Lung (tissue), 12 donors: ENCODE data around the gene PTPRB. TPM values are rescaled to one million over a fixed set of nuclear protein-coding genes. Genes with fewer than 3 reads are reported as not detected.
A peak's percentile ranks its signal among the peaks of the same experiment; 100 is the strongest.
"Not testable (repeated sequence)": the region's sequence is repeated elsewhere in the genome, so short reads cannot be mapped to it uniquely, and the experiment has no call there.

Experiments
- ATAC-seq: fragments of 200-7000 bp; cut with Tn5 transposase; one replicate; pipeline ENCODE4 v1.9.1; 2020; ENCODE audit warnings: moderate number of reproducible peaks; ENCODE audit not compliant: insufficient read depth, low FRiP score
- DNase-seq, 3 donors: peaks; one replicate each; pipeline ENCODE4 v3.0.0-alpha.2; 2013 to 2017
- H3K27ac ChIP-seq, 2 donors: one replicate each; pipeline ENCODE4 v1.5.1; 2013; ENCODE audit warnings: mild to moderate bottlenecking in 2 of 2, moderate library complexity in 2 of 2, control low read depth in 1 of 2, inconsistent platforms in 1 of 2, low read depth in 1 of 2, low read length in 1 of 2
- H3K27me3 ChIP-seq, 3 donors: one replicate each; pipeline ENCODE4 v1.5.1; 2013; ENCODE audit warnings: low read length in 2 of 3; ENCODE audit not compliant: control insufficient read depth in 3 of 3, insufficient read depth in 3 of 3
- H3K36me3 ChIP-seq, 4 donors: one replicate each; pipeline ENCODE4 v1.5.1; 2013; ENCODE audit warnings: low read length in 4 of 4, mild to moderate bottlenecking in 1 of 4, moderate library complexity in 1 of 4; ENCODE audit not compliant: control insufficient read depth in 4 of 4, insufficient read depth in 4 of 4
- H3K4me1 ChIP-seq, 5 donors: one replicate each; pipeline ENCODE4 v1.5.1; 2013; ENCODE audit warnings: low read length in 5 of 5, mild to moderate bottlenecking in 2 of 5, moderate library complexity in 1 of 5; ENCODE audit not compliant: control insufficient read depth in 5 of 5, insufficient read depth in 5 of 5
- H3K4me3 ChIP-seq: one replicate; pipeline ENCODE4 v1.5.1; 2013; ENCODE audit warnings: mild to moderate bottlenecking, control low read depth, moderate library complexity
- H3K9ac ChIP-seq, 2 donors: one replicate each; pipeline ENCODE4 v1.5.1; 2013; ENCODE audit warnings: low read length in 2 of 2, control low read depth in 1 of 2; ENCODE audit not compliant: insufficient read depth in 1 of 2
- H3K9me3 ChIP-seq, 4 donors: one replicate each; pipeline ENCODE4 v1.5.1; 2013; ENCODE audit warnings: low read length in 3 of 4, mild to moderate bottlenecking in 1 of 4, moderate library complexity in 1 of 4; ENCODE audit not compliant: control insufficient read depth in 4 of 4, insufficient read depth in 3 of 4
- WGBS, 2 donors: extraction: QIAGEN DNeasy Blood & Tissue Kit; methylation state at CpG; one replicate each; pipeline ENCODE4 v1.1.7; 2013; 5-methylcytosine and 5-hydroxymethylcytosine counted together
- polyA plus RNA-seq, 2 donors: library from polyadenylated mRNA; stranded (reverse); fragments of 200-250 nt; gene quantifications; one replicate each; pipeline ENCODE4 v1.2.1, GENCODE V29; 2013
- total RNA-seq, 2 donors: library from RNA; depleted of rRNA in 1 of 2; stranded (reverse); fragments of >200 nt in 1 of 2; gene quantifications; one replicate each; pipeline ENCODE4 v1.2.1, GENCODE V29; 2014 to 2021
- TF ChIP-seq, protein P1 (sequence below): IDR thresholded peaks from 2 replicates; pipeline ENCODE4 v1.5.1; 2012; ENCODE audit warnings: mild to moderate bottlenecking; ENCODE audit errors: control extremely low read depth, extremely low read depth
- donor health status: control.
- donor health status: control.
- donor health status: Bipolar disorder and iron deficiency.
- donor health status: healthy.
- donor health status: DM: yes; HTN: yes; CAD: no.

PTPRB gene
- total and polyA plus RNA-seq, 4 donors = 15.5 to 93.6 (median 47.9) TPM

DNA sequence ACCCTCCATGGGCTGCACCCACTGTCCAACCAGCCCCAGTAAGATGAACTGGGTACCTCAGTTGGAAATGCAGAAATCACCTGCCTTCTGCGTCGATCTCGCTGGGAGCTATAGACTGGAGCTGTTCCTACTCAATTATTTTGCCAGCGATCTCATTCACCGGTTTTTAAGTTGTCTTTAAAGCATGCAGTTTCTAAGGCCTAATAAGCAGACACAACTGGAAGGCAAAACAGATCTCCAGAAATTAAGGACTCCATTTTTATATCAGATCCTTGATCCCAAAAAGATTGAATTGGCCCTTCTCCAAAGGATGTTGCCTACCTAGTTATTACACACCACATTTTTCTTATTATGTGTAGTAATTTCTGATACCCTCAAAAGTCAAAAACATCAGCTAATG is 139.7 kb downstream of the PTPRB start:
- H3K27ac ChIP-seq = no peak overlapping the region
- H3K4me1 ChIP-seq = no peaks in the 10 kb centered on the region
- no peak overlapping the region for H3K9ac ChIP-seq
- WGBS, 2 donors = 77 to 87% methylated on average over 5 of the region's 5 CpGs
- H3K4me3 ChIP-seq = no peak overlapping the region
- peaks cover 0 to 6% (median 3%) of the 10 kb centered on the region in 4 donors for H3K9me3 ChIP-seq
- DNase-seq = no peak
- no peak for ATAC-seq
- no peaks in the 10 kb centered on the region for H3K36me3 ChIP-seq
- no peaks in the 10 kb centered on the region for H3K27me3 ChIP-seq
- TF ChIP-seq, protein P1, sequence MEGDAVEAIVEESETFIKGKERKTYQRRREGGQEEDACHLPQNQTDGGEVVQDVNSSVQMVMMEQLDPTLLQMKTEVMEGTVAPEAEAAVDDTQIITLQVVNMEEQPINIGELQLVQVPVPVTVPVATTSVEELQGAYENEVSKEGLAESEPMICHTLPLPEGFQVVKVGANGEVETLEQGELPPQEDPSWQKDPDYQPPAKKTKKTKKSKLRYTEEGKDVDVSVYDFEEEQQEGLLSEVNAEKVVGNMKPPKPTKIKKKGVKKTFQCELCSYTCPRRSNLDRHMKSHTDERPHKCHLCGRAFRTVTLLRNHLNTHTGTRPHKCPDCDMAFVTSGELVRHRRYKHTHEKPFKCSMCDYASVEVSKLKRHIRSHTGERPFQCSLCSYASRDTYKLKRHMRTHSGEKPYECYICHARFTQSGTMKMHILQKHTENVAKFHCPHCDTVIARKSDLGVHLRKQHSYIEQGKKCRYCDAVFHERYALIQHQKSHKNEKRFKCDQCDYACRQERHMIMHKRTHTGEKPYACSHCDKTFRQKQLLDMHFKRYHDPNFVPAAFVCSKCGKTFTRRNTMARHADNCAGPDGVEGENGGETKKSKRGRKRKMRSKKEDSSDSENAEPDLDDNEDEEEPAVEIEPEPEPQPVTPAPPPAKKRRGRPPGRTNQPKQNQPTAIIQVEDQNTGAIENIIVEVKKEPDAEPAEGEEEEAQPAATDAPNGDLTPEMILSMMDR = no peak

DNA sequence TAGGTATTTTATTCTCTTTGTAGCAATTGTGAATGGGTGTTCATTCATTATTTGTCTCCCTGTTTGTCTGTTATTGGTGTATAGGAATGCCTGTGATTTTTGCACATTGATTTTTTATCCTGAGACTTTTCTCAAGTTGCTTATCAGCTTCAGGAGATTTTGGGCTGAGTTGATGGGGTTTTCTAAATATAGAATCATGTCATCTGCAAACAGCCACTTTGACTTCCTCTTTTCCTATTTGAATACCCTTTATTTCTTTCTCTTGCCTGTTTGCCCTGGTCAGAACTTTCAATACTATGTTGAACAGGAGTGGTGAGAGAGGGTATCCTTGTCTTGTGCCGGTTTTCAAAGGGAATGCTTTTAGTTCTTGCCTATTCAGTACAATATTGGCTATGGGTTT is 144.3 kb downstream of the PTPRB start:
- H3K9me3 ChIP-seq, H3K4me1 ChIP-seq, DNase-seq, H3K4me3 ChIP-seq, H3K36me3 ChIP-seq, H3K9ac ChIP-seq, H3K27me3 ChIP-seq, H3K27ac ChIP-seq, ATAC-seq: not testable (repeated sequence)
- 82 to 97% methylated on average over 1 of the region's 1 CpG for WGBS, 2 donors

DNA sequence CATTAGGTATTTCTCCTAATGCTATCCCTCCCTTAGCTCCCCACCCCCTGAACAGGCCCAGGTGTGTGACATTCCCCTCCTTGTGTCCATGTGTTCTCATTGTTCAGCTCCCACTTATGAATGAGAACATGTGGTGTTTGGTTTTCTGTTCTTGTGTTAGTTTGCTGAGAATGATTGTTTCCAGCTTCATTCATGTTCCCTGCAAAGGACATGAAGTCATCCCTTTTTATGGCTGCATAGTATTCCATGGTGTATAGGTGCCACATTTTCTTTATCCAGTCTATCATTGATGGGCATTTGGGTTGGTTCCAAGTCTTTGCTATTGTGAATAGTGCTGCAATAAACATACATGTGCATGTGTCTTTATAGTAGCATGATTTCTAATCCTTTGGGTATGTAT is 146.3 kb downstream of the PTPRB start:
- H3K9me3 ChIP-seq, H3K27me3 ChIP-seq, H3K36me3 ChIP-seq, H3K27ac ChIP-seq, ATAC-seq, H3K4me3 ChIP-seq, H3K4me1 ChIP-seq, H3K9ac ChIP-seq, DNase-seq: not testable (repeated sequence)

DNA sequence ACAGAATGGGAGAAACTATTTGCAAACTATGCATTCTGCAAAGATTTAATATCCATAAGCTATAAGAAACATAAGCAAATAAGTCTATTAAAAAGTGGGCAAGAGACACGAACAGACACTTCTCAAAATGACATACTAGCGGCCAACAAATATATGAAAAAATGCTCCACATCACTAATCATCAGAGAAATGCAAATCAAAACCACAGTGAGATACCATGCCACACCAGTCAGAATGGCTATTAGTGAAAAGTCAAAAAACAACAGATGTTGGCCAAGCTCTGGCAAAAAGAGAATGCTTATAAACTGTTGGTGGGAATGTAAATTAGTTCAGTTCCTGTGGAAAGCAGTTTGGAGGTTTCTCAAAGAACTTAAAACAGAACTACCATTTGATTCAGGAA is 149.8 kb downstream of the PTPRB start:
- Histone ChIP-seq H3K27me3 (peaks cover 0 to 11% (median 0%) of the 10 kb centered on the region in 3 donors), H3K36me3 (no peaks in the 10 kb centered on the region), H3K9ac (no peak overlapping the region), H3K9me3 (no peaks in the 10 kb centered on the region), H3K4me3 (no peak overlapping the region), H3K27ac (no peak overlapping the region), H3K4me1 (peaks cover 0 to 9% (median 7%) of the 10 kb centered on the region in 5 donors)
- 83 to 86% methylated on average over 2 of the region's 2 CpGs for WGBS, 2 donors
- TF ChIP-seq, protein P1 = no peak
- DNase-seq (peak in 2 of 3 donors; percentile 19 to 32), ATAC-seq (no peak)

DNA sequence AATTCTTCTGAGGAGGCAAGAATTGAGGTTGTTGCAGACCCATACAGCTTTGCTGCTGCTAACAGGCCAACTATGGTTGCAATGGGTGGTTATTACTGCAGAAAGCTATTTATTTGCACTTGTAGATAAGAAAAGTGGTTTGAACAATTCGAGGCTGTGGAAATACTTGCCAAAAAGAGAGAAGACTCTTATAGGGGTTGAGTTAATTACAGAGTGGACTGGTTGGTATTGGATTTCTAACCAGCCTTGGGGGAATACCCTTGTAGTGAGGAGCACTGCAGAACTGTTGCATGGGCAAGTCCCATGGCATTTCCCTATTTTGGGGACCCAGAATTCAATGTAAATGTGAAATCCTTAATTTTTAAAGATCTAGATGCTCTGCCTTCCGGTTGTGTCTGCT is 150.6 kb downstream of the PTPRB start:
- Histone ChIP-seq H3K36me3 (no peaks in the 10 kb centered on the region), H3K9me3 (no peaks in the 10 kb centered on the region), H3K4me1 (peaks cover 0 to 9% (median 7%) of the 10 kb centered on the region in 5 donors), H3K9ac (no peak overlapping the region), H3K27ac (no peak overlapping the region), H3K27me3 (peaks cover 0 to 13% (median 0%) of the 10 kb centered on the region in 3 donors), H3K4me3 (no peak overlapping the region)
- WGBS, 2 donors = 46 to 71% methylated on average over 2 of the region's 2 CpGs
- TF ChIP-seq, protein P1 = no peak
- DNase-seq (peak in 2 of 3 donors; percentile 42 to 65), ATAC-seq (peak; percentile 47)
